ENCODE measurements around the gene CD244.
"Not testable (repeated sequence)": the region's sequence is repeated elsewhere in the genome, so short reads cannot be mapped to it uniquely, and the experiment has no call there.

The CD244 gene

DNA sequence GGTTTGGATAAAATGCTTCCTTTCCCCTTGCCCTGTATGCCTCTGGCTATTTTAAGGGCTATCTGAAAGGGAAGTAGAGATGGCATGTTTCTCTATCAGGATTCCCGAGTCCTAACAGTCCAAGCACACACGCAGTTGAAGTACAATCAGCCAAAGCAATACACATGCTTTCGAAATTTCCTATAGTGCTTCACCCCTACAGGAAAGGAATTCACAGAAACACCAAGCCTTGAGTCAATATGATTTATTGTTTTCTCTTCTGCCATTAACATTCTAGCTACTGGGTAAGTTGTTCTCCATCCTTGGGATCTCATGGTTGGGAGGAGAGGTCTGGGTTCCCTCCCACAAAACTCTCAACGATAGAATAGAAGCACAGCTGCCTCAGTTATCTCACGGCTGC lies 13.6 kb upstream of the CD244 start:
- DNase-seq = no peak

GRCh38 chr1:160875591-160875990 lies 12.9 kb upstream of the CD244 start:
- not testable (repeated sequence) for DNase-seq

- DNase-seq = no peak
These were observed 12.2 kb upstream of the CD244 start for GRCh38 chr1:160874935-160875334.

DNA sequence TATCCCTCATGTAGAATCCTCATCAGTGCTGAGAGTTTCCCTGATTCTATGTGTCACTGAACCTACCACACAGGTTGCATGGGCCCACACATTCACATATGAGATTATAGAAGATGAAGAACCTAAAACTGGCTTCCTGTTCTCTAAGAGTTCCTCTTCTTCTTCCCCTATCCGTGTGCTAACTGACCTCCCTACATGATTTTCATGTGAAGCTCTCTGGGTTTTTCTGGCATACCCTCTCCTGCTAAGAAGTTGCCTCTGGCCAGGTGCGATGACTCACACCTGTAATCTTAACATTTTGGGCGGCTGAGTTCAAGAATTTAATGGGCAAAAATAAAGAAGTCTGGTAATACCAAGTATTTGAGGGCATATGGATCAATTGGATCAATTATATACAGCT lies 5.5 kb upstream of the CD244 start:
- no peak for DNase-seq

DNA sequence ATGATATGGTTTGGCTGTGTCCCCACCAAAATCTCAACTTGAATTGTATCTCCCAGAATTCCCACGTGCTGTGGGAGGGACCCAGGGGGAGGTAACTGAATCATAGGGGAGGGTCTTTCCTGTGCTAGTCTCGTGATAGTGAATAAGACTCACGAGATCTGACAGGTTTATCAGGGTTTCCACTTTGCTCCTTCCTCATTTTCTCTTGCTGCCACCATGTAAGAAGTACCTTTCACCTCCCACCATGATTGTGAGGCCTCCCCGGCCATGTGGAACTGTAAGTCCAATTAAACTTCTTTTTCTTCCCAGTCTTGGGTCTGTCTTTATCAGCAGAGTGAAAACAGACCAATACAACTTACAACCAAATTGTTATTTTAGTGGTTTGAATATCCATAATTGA lies 5.0 kb upstream of the CD244 start:
- not testable (repeated sequence) for DNase-seq

- no peak for DNase-seq
These were observed 4.1 kb upstream of the CD244 start for GRCh38 chr1:160866695-160867260.

DNA sequence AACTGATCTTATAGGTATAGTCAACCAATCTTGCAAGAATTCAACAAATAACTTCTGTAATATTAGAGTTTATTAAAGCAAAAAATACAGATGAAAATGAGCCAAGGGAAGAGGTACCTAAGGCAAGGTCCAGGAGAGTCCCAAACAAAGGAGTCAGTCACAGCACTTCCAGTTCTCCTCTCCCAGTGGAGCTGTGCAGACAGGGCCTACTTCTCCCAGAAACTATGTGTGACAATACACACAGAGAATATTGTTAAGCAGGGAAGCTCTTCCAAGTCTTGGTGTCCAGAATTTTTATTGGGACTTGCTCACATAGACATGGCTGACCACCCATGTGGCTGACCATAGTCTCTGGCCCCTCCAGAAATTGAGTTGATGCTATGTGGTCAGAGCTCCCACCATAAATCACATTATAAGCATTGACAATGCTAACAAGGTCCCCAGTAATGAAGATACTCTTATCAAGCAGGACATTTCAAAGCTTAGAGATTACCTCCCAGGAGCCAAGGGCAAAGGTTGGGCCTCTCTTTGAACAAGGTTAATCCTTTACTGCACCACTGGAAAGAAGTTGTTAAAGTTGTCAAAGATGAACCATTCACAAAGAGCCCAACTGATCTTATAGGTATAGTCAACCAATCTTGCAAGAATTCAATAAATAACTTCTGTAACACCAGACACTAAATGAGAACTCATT lies 3.5 kb upstream of the CD244 start:
- no peak for DNase-seq

- DNase-seq = no peak
These were observed 2.6 kb upstream of the CD244 start for GRCh38 chr1:160865337-160865736.

- no peak for DNase-seq
These were observed 1.5 kb upstream of the CD244 start for GRCh38 chr1:160864173-160864572.

DNA sequence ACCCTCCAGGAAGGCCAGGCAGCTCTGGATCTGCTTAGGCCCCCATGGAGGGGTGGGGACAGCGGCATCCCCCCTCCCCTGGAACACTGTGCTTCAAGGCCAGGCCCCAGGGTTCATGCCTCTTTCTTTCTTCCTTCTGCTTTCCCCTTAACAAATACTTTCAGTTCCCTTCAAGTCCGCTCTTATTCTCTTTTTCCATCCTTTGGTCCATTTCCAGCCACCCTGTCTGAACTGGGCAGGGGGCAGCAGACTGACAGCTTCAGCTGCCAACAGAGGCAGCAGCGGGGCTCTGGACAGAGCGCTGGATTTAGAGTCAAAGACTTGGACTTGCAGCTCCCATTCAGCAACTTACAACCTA lies 1.1 kb upstream of the CD244 start:
- no peak for DNase-seq

DNA sequence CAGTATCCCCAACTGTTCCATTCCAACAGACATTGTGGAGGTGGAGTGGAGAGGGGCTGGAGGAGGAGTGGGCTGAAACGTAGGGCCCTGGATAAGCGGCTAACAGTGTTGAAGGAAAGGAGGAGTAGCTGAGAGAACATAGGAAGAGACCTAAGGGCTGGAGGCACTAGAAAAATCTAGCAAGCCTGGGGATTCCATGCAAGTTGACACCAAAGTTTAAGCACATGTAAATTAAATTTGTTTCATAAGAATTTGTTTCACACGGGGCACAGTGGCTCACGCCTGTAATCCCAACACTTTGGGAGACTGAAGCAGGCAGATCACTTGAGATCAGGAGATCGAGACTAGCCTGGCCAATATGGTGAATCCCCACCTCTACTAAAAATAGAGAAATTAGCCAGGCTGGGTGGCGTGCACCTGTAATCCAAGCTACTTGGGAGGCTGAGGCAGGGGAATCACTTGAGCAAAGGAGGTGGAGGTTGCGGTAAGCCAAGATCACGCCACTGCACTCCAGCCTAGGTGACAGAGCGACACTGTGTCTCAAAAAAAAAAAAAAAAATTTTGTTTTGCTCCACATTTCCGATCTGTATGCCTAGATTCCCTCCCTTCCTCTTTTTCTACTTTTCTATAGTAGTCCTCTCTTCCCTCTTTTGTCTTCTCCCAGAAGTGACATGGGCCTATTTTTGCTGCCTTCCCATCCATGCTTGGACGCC lies 530 bp upstream of the CD244 start:
- no peak for DNase-seq

DNA sequence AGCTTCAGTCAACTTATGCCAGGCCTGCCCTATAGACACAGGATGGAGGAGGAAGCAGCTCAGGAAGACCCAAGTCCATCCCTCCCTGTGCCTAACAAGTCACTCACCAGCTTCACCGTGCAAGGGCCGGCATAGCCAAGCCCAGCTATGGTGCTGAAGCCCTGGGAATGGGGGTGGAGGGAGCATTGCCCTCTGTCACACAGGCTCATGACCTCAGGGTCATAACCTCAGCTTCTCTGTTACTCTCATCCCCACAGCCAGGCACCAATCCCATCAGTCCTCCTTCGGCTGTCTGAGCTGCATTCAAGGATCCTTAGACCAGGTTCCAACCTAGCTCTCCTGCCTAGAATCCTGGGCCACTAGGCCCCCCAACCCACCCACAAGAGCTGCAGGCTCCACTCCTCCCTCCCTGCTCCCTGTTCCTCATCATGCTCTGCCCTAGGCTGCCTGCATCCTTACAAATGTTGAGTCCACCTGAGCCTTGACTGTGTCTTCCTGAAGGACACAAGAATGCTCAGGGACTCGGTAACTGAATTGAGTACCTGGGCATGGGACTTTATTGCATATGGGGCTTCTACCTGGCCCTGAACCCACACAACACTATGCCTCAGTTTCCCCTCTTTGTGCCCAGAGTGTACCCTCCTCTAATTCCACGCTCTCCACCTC lies 1.7 kb downstream of the CD244 start:
- no peak for DNase-seq

DNA sequence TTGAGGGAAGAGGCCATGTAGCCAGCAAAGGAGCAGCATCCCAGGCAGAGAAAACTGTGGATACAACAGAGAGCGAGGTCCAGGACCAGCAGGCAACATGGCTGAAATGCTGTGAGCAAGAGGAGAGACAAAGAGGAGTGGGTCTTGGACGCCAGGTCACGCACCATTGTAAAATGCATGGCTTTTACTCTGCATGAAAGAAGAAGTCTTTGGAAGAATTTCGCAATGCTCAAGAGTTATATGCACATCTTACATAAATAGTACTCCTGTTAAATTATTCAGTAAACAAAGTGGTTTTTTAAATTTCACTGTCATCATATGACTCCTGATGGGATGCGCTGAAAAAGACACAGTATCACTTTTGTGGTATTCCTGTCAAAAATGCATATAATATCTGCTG lies 3.5 kb downstream of the CD244 start:
- DNase-seq = no peak

- no peak for DNase-seq
These were observed 4.2 kb downstream of the CD244 start for GRCh38 chr1:160858507-160858906.

GRCh38 chr1:160858097-160858496 lies 4.6 kb downstream of the CD244 start:
- DNase-seq = no peak

- DNase-seq = no peak
These were observed 7.3 kb downstream of the CD244 start for GRCh38 chr1:160855181-160855981.

DNA sequence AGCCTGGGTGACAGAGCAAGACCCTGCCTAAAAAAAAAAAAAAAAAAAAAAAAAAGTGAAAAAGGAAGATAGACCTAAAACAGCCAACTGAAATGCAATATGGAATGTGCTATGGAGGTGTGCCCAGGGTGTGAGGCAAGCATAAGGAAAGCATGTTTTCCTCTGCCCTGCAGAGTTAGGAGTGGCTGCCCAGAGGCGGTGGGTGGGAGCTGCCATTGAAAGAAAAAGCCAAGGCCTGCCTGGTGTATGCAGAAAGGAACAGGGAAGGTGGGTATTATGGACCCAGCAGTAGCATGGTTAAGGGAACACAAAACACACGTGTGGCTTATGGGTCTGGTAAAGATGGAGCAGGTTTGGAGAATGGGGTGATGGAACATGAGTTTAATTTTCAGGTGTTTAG lies 8.9 kb downstream of the CD244 start:
- no peak for DNase-seq

- no peak for DNase-seq
These were observed 9.7 kb downstream of the CD244 start for GRCh38 chr1:160853014-160853413.

DNA sequence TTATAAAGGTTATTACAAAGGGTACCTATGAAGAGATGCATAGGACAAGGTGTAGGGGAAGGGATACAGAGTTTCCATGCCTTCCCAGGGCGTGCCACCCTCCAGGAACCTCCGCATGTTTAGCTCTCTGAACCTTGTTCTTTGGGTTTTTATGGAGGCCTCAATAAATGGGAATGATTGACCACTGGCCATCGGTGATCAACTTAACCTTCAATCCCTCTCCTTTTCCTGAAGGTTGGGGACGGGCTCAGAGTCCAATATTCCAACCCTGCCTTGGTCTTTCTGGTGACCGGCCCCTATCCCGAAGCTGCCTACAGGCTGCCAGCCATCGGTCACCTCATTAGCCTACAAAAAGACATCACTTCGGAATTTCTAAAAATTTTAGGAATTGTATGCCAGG lies 11.7 kb downstream of the CD244 start:
- DNase-seq = no peak

DNA sequence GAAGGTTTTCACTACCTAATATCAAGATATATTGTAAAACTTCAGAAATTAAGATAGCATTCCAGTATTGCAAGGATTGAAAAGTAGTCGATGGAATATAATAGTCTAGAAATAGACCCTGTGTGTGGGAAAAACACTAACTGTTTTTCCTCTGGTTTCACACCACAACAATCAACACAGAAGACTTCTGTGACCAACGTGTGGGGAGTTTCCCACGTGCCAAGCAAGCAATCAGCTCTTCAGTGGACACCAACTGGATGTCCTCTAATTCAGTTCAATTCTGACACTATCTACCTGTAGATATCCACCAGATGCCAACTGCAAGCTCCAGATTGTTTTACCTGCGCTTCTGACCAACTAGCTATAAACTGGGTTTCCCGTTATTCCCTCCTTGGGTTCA lies 12.1 kb downstream of the CD244 start:
- DNase-seq = no peak

DNA sequence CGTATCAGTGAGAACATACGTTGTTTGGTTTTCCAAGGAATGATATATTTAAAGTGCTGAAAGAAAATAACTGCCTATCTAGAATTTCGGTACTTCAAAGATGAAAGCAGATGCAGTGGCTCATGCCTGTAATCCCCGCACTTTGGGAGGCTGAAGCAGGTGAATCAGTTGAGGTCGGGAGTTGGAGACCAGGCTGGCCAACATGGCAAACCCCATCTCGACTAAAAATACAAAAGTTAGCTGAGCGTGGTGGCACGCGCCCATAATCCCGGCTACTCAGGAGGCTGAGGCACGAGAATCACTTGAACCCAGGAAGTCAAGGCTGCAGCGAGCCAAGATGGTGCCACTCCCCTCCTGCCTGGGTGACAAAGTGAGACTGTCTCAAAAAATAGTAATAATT lies 16.4 kb downstream of the CD244 start:
- no peak for DNase-seq

DNA sequence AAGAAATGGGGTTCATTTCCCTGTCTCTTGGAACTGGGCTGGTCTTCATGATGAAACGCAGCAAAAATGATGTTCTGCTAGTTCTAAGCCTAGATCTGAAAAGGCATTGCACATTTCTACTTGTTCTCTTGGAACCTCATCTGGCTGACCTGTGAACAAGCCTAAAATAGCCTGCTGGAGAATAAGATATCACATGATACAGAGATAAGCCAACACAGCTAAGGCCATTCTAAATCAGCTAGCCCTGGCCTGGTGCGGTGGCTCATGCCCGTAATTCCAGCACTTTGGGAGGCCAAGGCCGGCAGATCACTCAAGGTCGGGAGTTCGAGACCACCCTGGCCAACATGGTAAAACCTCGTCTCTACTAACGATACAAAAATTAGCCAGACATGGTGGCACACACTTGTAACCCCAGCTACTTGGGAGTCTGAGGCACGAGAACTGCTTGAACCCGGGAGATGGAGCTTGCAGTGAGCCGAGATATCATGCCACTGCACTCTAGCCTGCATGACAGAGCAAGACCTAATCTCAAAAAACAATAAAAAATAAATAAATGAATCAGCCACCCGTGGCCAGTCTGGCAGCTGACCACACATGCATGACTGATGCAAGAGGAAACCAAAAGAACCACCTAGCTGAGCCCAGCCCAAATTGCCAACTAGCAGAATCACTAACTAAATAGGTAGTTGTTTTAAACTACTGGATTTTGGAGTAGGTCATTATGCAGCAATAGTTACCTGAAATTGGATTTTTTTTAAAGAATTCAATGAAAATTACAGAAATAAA lies 18.0 kb downstream of the CD244 start:
- no peak for DNase-seq
